HG03196 (cell line): Measurements from ENCODE around the gene HNRNPAB.

Experiments
- ATAC-seq: cut with Tn5 transposase; IDR thresholded peaks from one replicate; pipeline ENCODE4 v1.9.1; 2021; ENCODE audit not compliant: unreplicated experiment

The HNRNPAB gene

GRCh38 chr5:178204182-178204934 lies at the start of gene HNRNPAB:
Gene HNRNPAB (plus strand): TSS chr5:178204533. CDS start chr5:178204838, 305 bp downstream.
- peak; percentile 82 for ATAC-seq

GRCh38 chr5:178155065-178155464 lies 49.3 kb upstream of the HNRNPAB start:
- ATAC-seq = no peak

GRCh38 chr5:178160176-178160575 lies 44.2 kb upstream of the HNRNPAB start:
- no peak for ATAC-seq

- no peak for ATAC-seq
These were observed 41.9 kb upstream of the HNRNPAB start for GRCh38 chr5:178162481-178162880.

- ATAC-seq = peak; percentile 88
These were observed 40.3 kb upstream of the HNRNPAB start for GRCh38 chr5:178163772-178164735.

- no peak for ATAC-seq
These were observed 38.8 kb upstream of the HNRNPAB start for GRCh38 chr5:178165581-178165980.

- ATAC-seq = no peak
These were observed 33.9 kb upstream of the HNRNPAB start for GRCh38 chr5:178170455-178170854.

GRCh38 chr5:178174456-178174855 lies 29.9 kb upstream of the HNRNPAB start:
- ATAC-seq = no peak

GRCh38 chr5:178176791-178177190 lies 27.5 kb upstream of the HNRNPAB start:
- ATAC-seq = no peak

GRCh38 chr5:178177569-178177968 lies 26.8 kb upstream of the HNRNPAB start:
- ATAC-seq = no peak

GRCh38 chr5:178180141-178180863 lies 24.0 kb upstream of the HNRNPAB start:
- ATAC-seq = no peak

GRCh38 chr5:178182158-178182876 lies 22.0 kb upstream of the HNRNPAB start:
- no peak for ATAC-seq

GRCh38 chr5:178186427-178186826 lies 17.9 kb upstream of the HNRNPAB start:
- ATAC-seq = no peak

- ATAC-seq = no peak
These were observed 17.3 kb upstream of the HNRNPAB start, which contains the start of gene GMCL2 for GRCh38 chr5:178187014-178187413. Gene GMCL2 (minus strand): TSS chr5:178187371. CDS start chr5:178187299, 72 bp downstream.

- no peak for ATAC-seq
These were observed 14.9 kb upstream of the HNRNPAB start for GRCh38 chr5:178189433-178189832.

- no peak for ATAC-seq
These were observed 12.7 kb upstream of the HNRNPAB start for GRCh38 chr5:178191661-178192060.

GRCh38 chr5:178192244-178192643 lies 12.1 kb upstream of the HNRNPAB start:
- no peak for ATAC-seq

GRCh38 chr5:178192787-178193186 lies 11.5 kb upstream of the HNRNPAB start:
- no peak for ATAC-seq

- no peak for ATAC-seq
These were observed 11.0 kb upstream of the HNRNPAB start for GRCh38 chr5:178193251-178193809.

- ATAC-seq = no peak
These were observed 10.3 kb upstream of the HNRNPAB start for GRCh38 chr5:178194026-178194425.
